GM12892 (cell line): Measurements from ENCODE around the gene SOX6.
"Not testable (repeated sequence)": the region's sequence is repeated elsewhere in the genome, so short reads cannot be mapped to it uniquely, and the experiment has no call there.

Experiments used
- DNase-seq: peaks from one replicate; pipeline ENCODE4 v3.0.0; 2011; ENCODE audit not compliant: insufficient read length
- FAIRE-seq: peaks from 2 replicates; lab custom pipeline; 2011; peaks lifted over from hg19 to GRCh38; lab: Jason Lieb, UNC
- POLR2A ChIP-seq: IDR thresholded peaks from 2 replicates; pipeline ENCODE4 v1.6.1; 2011; ENCODE audit warnings: low read depth, low read length, control low read depth
- POLR2AphosphoS5 ChIP-seq: IDR thresholded peaks from 2 replicates; pipeline ENCODE4 v1.6.1; 2011; ENCODE audit warnings: low read depth, low read length, control low read depth
- TAF1 ChIP-seq: IDR thresholded peaks from 2 replicates; pipeline ENCODE4 v1.6.1; 2011; ENCODE audit warnings: low read depth, mild to moderate bottlenecking, control low read depth, low read length, borderline replicate concordance

SOX6 gene

GRCh38 chr11:15930442-15931025, 425.8 kb downstream of the SOX6 start:
- TF ChIP-seq POLR2A (no peak), TAF1 (no peak), POLR2AphosphoS5 (no peak)
- no peak for FAIRE-seq
- no peak for DNase-seq

- TF ChIP-seq POLR2A (no peak), POLR2AphosphoS5 (no peak), TAF1 (no peak)
- DNase-seq (no peak), FAIRE-seq (no peak)
Measured at GRCh38 chr11:15929371-15929901, 426.9 kb downstream of the SOX6 start.

DNA sequence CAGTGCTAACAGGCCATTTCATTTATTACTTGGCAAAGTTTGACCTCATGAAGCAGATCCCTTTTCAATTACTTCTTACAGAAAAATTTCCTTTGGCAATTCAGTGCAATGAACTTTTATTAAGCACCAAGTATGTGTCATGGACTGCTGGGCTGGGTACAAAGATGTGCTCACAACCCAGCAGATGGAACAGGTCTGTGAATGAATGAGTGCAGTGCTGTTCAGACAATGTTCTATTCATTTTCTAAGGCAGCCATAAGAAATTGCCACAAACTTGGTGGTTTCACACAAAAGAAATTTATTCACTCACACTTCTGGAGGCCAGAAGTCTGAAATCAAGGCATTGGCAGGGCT, 428.5 kb downstream of the SOX6 start:
- TF ChIP-seq TAF1 (no peak), POLR2AphosphoS5 (no peak), POLR2A (no peak)
- DNase-seq (no peak), FAIRE-seq (no peak)

GRCh38 chr11:15927196-15927863, 429.0 kb downstream of the SOX6 start:
- FAIRE-seq (no peak), DNase-seq (no peak)
- TF ChIP-seq POLR2A (no peak), TAF1 (no peak), POLR2AphosphoS5 (no peak)

DNA sequence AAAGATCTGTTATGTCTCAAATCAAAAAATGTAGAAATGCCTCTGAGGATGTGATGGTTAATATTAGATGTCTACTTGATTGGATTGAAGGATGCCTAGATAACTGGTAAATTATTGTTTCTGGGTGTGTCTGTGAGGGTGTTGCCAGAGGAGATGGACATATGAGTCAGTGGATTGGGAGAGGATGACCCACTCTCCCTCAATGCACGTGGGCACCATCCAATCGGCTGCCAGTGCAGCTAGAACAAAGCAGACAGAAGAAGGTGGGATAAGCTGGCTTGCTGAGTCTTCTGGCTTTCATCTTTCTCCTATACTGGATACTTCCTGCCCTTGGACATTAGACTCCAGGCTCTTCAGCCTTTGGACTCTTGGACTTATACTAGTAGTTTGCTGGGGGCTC, 430.3 kb downstream of the SOX6 start:
- DNase-seq (no peak), FAIRE-seq (no peak)
- TF ChIP-seq POLR2AphosphoS5 (no peak), POLR2A (no peak), TAF1 (no peak)

GRCh38 chr11:15923183-15923582, 433.2 kb downstream of the SOX6 start:
- FAIRE-seq (no peak), DNase-seq (no peak)
- no peak for TF ChIP-seq POLR2AphosphoS5
- TF ChIP-seq POLR2A: no peak

DNA sequence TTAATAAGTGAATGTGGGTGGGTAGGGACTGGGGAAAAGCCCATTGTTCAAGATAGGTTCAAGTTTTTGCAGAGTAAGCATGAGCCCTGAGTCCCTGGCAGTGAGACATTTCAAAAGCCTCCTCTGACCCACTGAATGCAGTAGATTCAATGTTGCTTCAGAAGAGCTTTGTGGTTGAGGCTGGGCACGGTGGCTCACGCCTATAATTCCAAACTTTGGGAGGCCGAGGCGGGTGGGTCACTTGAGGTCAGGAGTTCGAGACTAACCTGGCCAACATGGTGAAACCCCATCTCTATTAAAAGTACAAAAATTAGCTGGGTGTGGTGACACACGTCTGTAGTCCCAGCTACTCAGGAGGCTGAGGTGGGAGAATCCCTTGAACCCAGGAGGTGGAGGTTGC, 433.6 kb downstream of the SOX6 start:
- not testable (repeated sequence) for FAIRE-seq, DNase-seq

DNA sequence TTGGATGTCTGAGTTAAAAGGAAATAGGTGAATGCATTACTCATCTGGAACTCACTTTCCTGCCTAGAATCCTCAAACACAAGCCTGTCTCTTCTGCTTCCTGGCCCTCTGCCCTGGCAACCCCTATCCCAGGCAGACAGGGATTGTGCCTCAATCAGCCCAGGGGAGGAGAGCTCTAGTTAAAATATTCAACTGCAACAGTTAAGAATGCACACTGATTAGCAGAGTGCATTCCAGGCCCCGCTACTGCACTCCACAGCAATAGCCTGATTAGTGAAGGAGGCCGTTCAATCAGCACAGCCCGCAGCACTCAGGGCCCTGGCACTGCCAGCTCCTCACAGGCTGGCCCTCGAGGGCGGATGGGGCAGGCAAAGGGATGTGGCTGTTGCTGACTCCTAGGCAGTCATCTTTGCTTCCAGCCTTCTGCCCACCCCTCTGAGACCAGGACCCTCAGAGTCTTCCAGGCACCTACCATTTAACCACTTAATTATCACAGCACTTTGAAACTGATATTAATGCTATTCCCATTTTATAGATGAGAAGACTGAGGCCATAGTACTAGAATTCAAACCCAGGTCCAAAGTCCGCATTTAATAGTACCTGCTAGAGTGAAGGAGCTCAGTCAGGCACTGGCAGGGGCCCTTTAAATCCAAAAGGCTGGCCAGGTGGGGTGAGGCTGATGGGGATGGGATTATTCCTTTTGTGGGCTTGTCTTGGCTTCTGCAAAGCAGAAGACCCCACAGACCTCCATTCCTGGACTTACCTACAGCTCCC, 435.3 kb downstream of the SOX6 start:
- no peak for TF ChIP-seq POLR2AphosphoS5
- TF ChIP-seq POLR2A: no peak
- TF ChIP-seq TAF1: no peak
- DNase-seq (no peak), FAIRE-seq (no peak)

- FAIRE-seq (no peak), DNase-seq (no peak)
- TF ChIP-seq TAF1 (no peak), POLR2A (no peak)
Measured at GRCh38 chr11:15918674-15919073, 437.7 kb downstream of the SOX6 start.

DNA sequence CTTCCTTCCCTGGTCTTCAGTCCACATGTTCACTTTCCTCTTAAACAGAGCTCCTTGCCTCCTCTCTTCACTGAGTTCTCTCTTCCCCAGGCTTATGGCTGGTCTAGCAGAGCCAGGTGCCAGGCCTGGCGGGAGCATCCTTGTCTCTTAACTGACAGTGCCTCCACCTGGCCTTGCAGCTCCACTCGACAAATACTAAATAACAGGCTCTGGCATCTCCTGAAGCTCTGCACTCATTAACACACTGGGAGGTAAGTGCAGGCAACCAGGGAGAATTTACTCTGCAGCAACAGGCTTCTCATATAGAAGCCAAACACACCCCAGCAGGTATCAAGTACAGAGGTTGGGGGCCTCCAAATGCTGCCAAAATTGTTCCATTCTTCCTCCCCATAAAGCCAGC, 438.1 kb downstream of the SOX6 start:
- no peak for DNase-seq
- no peak for TF ChIP-seq POLR2A
- no peak for TF ChIP-seq POLR2AphosphoS5
- TF ChIP-seq TAF1: no peak
- no peak for FAIRE-seq
